GM11168 (cell line): ENCODE measurements around the gene CPLANE1.

ENCODE experiments used
- in situ Hi-C: fragments of 300-500 bp; cut with MboI; formaldehyde crosslinking; loops from one replicate; pipeline ENCODE4 v1.12.0; 2022; ENCODE audit warnings: low sequenced_read_pairs; ENCODE audit not compliant: unreplicated experiment

Gene CPLANE1

DNA sequence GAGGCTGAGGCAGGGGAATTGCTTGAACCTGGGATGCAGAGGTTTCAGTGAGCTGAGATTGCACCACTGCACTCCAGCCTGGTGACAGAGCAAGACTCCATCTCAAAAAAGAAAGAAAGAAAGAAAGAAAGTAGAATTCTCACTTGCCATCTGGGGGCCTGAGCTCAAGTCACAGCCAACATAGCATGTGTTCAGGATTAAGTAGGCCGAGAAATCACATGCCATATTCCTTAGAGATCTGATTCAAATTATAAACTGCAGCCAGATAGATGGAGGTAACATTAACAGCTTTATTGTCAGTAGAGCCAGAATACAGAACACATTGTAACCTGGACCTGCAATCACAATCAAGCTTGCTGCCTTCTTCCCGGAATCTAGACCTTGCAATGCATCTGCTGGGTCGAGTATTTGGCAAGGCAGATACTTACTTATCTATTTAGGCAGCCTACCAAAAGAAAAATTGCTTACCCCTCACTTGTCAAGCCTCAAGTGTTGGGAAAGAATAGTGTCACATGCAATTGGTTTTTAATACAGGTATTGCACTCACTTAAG, 173.7 kb downstream of the CPLANE1 start:
- in situ Hi-C loops: no loop called here

DNA sequence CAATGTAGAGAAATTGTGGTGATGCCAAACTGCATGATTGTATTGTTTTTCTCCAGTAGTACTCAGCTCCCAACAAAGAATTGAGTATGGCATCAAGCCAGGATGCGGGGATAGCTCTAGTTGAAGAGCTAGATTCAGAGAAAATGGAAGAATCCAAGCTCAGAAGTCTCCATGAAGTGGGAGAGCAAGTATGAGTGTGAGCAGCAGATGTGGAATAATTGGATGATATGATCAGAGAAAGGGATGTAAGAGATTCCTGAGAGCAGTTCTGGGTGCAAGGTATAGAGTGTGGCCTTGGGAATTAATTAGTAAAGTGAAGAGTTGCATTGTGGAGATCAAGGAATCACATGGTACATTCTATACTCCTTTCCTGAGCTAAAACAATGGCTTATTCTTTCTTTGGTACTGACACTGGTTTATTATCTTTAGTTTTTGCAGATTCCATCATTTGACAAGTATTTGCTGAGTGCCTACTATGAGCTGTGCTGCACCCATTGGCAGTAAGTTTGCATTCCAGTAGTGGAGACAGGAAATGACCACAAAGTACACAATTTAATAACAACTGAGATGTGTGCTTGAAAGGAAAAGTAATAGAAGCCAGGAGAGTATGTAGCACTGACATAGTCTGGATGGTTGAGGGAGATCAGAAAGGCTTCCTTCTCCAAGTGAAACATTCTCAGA, 177.1 kb downstream of the CPLANE1 start:
- in situ Hi-C loops: no loop called here

DNA sequence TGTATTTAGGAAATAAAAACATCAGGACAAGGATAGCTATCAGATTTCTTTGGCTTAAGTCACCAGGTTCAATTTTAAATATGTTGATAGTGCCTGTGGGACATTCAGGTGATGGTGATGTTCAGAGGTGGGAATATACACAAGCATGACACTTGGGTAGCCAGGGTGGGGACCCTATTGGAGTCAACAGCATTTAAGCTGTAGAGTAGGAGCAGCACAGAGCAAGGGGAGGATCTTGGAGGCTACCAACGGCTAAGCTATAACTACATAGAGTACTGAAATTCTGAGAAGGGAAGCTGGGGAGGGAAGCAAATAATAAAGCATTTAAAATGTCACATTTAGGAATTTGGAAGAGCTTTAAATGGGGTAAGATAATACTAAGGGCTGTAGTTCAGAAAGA, 177.7 kb downstream of the CPLANE1 start:
- in situ Hi-C loops: no loop called here

DNA sequence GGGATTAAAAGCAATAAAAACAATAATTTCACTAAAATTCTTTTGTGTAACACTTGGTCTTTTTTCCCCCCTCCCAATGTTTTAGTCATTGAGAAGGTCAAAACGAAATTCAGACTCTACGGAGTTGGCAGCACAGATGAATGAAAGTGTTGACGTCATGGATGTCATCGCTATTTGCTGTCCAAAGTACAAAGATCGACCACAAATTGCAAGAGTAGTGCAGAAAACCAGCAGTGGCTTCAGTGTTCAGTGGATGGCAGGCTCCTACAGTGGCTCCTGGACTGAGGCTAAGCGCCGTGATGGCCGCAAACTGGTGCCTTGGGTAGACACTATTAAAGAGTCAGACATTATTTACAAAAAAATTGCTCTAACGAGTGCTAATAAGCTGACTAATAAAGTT, 184.7 kb downstream of the CPLANE1 start:
- in situ Hi-C loops: no loop called here

DNA sequence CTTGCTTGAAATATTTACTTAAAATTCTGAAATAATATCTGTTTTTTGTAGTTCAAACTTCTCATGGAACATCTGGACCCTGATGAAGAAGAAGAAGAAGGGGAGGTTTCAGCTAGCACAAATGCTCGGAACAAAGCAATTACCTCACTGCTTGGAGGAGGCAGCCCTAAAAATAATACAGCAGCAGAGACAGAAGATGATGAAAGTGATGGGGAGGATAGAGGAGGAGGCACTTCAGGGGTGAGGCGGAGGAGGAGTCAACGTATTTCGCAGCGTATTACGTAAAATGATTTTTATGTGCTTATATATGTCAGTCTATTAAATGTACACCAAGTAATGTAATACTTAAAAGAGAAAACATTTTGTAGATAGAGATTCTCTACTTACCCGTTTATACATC, 185.4 kb downstream of the CPLANE1 start:
- in situ Hi-C loops: no loop called here

DNA sequence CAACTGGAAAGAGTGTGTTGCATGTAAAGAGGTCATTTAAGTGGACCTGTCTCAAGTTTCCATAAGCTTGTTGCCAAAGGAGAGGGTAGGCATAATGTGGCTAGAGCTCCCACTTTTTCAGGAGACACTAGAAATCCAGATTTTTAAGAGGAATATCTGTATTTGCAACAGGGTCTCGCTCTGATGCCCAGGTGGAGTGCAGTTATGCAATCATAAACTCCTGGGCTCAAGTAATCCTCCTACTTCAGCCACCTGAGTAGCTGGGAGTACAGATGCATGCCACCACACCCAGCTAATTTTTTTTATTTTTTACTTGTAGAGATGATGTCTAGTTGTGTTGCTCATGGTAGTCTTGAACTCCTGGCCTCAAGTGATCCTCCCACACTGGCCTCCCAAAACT, 189.1 kb downstream of the CPLANE1 start:
- in situ Hi-C loops: no loop called here

DNA sequence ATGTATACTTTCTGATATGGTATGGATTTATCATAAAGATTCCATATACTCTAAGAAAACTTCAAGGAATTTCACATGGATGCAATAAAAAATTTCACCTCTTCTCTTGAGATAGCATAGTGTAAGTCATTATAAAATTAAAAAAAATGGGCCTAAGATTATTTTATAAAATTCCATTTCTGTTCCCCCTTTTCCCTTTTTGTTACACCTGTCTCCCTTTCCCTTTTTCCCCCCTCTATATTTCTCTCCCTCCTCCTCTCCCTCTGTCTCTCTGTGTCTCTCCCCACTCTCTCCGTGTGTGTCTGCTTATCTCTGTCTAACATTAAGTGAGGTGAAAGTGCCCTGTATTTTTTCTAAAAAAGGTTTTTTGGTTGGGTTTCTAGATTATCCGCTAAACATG, 192.4 kb downstream of the CPLANE1 start:
- in situ Hi-C loops: no loop called here
